GM04504 (cell line): ENCODE measurements around the gene SLC25A51.
A peak's percentile ranks its signal among the peaks of the same experiment; 100 is the strongest.

Experiments
- DNase-seq: peaks from one replicate; pipeline ENCODE4 v3.0.0-alpha.2; 2012; ENCODE audit warnings: low read depth

SLC25A51 gene

DNA sequence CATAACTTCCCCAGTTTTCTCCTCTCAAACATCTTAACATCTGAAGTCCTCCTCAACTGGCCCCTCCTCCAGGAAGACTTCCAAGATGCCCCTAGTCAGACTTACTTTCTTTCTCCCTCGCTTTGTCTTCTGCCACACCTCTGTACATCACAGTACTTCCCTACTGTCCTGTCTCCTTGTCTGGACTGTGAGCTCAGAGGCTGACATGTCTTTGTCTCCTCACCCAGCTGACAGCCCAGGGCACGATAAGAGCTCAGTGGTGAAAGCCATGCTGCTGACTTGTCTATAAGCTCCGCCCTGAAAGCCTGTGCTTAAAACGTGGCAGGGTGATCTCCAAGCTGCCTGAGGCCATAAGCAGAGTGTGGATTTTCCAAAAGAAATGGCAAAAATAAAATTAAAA lies 33.0 kb upstream of the SLC25A51 start:
- peak; percentile 53 for DNase-seq

DNA sequence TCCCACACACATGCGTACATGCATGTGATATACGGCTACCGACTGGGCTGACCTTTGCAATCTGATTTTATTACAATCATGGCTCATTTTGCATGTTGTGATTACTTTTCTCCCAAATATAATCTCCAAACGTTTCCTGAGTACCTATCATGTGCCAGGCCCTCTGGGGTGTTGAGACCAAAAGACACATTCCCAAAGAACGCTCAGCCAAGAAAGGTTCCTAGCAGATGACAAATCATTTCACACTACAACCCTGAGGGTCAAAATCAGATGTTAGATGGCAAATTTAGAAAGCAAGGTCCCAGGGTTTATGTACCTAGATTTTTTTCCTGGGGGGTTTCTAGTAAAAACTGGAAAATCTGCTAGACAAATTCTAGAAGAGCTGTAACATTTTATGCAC lies 32.4 kb upstream of the SLC25A51 start:
- DNase-seq = no peak

DNA sequence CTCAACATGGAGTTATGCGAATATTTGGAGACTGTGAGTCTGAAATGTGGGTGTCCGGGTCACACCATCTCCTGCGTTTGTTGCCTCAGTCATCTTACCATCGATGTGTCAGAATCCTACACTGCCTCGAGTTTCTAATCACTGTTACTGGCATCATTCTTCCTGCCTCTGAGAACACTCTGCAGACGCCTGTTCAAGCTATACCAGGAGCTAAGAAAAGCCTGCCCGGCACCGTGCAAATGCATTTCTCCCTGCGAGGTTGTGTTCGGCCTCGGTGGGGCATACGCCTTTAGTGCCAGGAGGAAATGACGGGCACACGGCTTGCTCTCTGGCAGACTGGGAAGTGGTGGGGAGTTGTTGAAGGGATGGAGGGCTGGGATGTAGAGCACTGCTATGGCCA lies 31.2 kb upstream of the SLC25A51 start:
- DNase-seq = no peak

DNA sequence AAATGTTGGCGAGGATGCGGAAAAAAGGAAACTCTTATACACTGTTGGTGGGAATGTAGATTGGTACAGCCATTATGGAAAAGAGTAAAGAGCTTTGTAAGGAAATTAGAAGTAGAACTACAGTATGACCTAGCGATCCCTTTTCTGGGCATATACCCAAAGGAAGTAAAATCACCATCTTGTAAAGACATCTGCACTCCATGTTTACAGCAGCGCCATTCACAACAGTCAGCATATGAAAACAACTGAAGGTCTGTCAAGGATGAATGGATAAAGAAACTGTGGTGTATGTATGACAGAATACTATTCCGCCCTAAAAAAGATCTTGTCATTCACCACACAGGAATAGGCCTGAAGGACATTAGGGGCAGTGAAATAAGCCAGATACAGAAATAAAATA lies 27.7 kb upstream of the SLC25A51 start:
- DNase-seq = no peak

DNA sequence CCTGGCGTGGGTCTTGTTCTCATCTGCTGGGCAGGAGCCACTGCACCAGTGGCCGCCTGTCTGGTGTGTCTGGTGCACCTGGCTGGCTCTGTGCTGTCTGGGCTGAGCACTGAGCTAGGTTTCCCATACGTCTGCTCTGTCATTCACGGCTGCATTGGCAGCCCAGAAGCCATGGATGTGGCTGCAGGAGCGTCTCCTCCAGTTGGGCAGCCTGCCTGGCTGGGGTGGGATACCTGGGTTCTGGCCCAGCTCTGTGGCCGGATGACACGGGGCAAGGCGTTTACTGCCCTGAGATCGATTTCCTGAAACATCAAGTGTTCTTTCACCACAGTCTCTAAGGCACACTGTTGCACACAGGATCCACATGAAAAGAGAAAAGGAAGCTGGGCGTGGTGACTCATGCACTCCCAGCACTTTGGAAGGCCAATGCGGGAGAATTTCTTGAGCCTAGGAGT lies 25.5 kb upstream of the SLC25A51 start:
- DNase-seq = no peak

GRCh38 chr9:37928552-37929430 lies 24.9 kb upstream of the SLC25A51 start:
- DNase-seq = no peak

DNA sequence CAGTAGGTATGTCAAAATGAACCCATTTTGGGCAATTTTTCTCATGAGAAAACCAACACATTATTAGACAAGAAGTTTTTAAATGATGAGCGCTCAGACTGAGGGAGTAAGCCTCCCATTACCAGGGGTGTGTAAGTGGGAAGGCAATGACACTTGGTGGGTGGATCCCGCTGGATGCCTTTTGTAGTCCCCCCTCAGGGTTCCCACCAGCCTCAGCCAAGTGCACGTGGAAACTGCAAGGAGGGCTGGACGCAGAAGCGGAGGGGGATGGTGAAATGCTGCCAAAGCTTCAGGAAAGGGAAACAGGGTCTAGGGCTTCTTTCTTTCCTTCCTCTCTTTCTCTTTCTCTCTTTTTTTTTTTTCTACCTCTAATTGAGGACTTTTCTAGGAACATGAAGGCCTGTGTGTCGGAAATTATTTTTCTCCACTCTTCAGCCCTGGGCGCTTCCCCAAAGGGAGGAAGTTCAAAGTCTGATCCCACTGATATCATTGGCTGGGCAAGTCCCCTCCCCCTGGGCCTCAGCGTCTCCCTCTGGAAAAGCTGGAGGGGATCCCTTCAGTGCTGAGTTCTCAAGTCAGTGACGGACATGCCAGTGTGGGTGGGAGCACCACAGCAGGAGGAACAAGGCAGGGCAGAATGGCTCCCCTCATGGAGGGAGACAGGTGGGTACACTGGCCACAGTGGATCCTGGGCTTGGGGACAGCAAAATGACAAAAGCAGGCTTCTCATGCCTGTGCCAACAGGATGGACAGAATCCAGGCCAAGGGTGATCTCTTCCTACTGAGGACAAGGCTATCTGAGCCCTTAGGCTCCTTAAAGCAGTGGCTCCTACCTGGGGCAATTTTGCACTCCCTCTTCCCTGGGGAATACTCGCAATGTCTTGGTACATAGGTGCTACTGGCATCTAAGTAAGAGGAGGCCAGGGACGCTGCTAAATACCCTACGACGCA lies 23.9 kb upstream of the SLC25A51 start:
- DNase-seq = no peak

GRCh38 chr9:37927132-37927531 lies 23.2 kb upstream of the SLC25A51 start:
- no peak for DNase-seq

DNA sequence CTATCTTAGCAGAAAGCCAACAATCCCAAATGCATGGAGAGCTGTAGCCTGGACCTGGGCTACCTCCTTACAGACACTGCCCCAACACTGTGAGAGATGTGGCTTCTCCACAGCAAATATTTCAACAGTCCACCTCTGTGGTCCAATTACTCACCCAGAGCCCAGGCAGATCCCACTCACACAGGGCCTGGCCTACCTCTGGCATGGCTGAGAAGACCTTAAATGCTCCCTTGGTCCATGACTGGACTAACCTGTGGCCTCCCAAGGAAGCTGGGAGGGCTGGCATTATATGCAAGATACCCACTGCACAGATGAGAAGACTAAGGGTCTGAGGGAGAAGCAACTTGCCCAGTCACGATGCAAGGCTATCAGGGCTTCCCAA lies 22.8 kb upstream of the SLC25A51 start:
- DNase-seq = no peak

- DNase-seq = no peak
Observed at GRCh38 chr9:37925786-37926736, 22.1 kb upstream of the SLC25A51 start.

GRCh38 chr9:37925006-37925405 lies 21.1 kb upstream of the SLC25A51 start:
- DNase-seq = no peak

GRCh38 chr9:37924538-37924937 lies 20.6 kb upstream of the SLC25A51 start:
- no peak for DNase-seq

- no peak for DNase-seq
Observed at GRCh38 chr9:37923796-37924427, 20.0 kb upstream of the SLC25A51 start.

DNA sequence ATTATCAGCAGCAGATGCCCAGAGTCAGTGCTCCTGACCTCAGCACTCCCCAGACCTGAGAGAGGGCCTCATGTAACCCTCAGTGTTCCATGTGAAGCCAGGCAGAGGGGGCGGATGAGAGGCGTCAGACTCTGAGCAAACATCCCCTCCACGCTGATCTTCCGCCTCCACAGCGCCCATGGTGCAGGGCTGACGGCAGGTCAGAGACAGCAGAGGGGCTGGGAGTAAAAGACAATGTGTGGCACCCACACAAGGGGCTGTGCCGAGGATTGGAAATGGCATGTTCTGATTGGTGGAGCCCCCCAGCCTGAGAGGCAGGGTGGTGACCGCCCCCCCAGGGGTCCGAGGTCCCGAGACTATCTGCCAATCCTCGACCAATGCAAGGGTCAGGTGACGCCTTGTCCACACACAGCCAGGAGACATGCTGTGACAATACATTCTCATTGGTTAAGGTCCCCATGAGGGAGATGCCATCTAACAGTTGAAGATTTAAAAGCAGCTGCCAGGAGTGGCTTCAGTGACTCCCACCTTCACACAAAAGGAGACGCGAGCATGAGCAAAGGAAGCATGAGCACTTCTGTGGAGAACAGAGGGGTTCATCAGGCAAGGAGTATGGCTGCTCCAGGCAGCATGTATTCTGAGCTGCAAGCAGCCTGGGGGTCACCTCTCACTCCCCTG lies 19.3 kb upstream of the SLC25A51 start:
- DNase-seq = no peak

DNA sequence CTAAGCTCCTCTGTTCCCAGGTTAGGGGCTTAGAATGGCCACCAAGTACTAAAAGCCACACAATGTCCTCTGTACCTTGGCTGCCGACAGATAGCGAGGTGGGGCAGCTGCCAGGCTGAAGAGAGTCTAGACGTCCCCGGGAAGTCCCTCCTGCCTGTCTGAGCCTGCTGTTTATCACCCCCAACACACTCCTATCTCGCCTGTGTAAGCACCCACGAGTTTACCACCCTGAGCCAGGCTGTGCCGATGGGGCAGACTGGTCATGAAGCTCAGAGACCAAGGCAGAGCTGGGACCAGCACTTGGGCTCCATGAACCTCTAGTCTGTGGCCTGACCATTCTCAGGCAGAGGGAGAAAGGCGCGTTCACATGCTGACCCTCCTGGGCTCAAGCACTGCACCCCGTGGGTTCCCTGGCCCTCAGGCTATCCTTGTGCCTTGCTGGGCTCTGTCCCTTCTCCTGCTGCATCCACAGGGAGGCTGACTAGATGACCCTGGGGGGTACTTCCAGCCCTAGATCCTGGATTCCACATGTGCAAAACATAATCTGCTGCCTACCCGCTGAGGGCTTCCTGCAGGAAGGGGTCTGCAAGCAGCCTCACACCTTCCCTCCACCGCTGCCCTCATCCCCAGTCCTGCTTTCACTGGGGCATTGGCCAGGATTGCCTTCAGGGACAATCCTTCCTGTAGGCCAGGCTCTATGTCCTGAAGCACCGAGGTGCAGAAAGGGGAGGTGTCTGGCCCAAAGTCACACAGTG lies 18.6 kb upstream of the SLC25A51 start:
- DNase-seq = no peak

GRCh38 chr9:37921546-37922300 lies 17.8 kb upstream of the SLC25A51 start:
- DNase-seq = no peak

DNA sequence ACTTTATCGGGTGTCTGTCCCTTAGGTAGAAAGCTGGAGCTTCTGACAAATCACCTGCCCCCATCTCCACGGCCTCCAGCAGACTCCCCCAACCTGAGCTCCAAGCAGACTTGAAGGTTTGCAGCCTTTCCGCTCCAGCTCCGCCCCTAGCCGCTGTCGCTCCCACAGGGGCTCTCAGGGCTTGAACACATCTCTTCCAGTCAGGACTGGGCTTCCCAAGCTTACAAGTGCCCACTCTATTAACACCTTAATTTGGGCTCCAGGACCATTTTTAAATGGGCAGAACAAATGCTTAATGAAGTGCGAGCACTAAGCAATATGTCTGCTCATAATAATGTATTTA lies 17.2 kb upstream of the SLC25A51 start:
- no peak for DNase-seq

DNA sequence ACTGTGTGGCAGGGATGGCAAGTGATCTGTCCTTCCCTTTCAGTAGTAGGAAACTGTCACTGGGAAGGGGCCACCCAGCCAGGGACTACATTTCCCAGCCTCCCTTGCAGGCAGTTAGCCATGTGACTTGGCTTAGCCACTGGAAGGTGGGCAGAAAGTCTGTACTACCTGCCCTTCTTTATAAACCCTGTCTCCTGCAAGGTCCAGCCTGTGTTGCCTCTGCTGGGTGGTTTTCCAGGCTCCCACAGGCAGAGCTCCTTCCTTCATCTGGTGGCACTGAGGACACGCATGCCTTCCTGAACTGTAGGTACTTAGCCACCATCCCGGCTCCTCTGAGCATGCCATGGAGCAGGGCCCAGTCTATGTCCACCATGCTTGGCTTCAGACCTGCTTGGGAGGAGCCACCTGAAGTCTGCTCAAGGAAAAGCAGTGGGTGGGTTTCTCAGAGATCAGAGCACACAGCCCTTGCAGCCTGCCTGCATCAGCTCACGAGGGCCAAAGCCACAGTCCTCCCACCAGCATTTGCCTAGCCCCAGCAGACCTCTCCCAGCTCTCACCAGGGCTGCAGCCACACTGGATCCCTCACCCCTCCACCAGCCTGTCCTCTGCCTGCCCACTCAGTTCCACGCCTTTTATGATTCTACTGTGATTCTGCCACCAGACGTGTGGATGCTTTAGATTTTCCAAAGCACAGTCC lies 16.7 kb upstream of the SLC25A51 start:
- DNase-seq = no peak

DNA sequence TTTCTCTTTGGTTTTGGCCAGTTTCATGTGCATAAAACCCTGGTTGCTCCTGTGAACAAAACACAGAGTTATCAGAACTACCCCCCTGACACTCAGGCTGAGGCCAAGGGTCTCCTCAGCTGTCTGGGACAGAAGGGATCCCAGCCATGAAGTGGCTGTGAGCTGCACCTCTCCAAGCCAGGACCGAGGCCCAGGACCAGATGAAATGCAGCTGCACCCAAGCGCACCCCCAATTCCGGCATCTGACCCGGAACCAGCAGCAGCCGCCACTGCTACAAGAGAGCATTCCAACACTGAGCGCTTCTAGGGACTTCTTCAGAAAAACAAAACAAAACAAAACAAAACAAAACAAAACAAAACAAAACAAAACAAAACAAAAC lies 16.0 kb upstream of the SLC25A51 start:
- no peak for DNase-seq
